PC-9 (cell line): ENCODE results near the gene PALD1. TPM values are rescaled to one million over a fixed set of nuclear protein-coding genes. Genes with fewer than 3 reads are reported as not detected.

Experiments
- BruUV-seq: library from RNA; stranded (reverse); fragments of 400-500 nt; replicated peaks from 2 replicates; lab custom pipeline; 2021; lab: Mats Ljungman, UMichigan
- CTCF ChIA-PET: fragments of 300-600 bp; sonication (Branson Sonifier 250); formaldehyde crosslinking; loops from one replicate; lab custom pipeline; 2022; ENCODE audit warnings: antibody characterized with exemption; lab: Charles Lee
- POLR2A ChIA-PET: fragments of 300-600 bp; sonication (Branson Sonifier 250); formaldehyde crosslinking; loops from one replicate; lab custom pipeline; 2022; ENCODE audit warnings: antibody characterized with exemption; ENCODE audit not compliant: unreplicated experiment; lab: Charles Lee
- DNase-seq, 2 experiments: peaks; one replicate each; pipeline versions ENCODE4 v3.0.0 to v3.0.0-alpha.2; 2015 to 2022; ENCODE audit warnings: mixed read lengths in 1 of 2
- H2AFZ ChIP-seq: fragments of 200-600 bp; sonication (generic); 2 replicates; pipeline ENCODE4 v1.8.1; 2017; ENCODE audit warnings: antibody characterized with exemption
- H3F3A ChIP-seq: fragments of 200-600 bp; sonication (generic); 2 replicates; pipeline ENCODE4 v1.8.1; 2017; ENCODE audit warnings: antibody characterized with exemption, mild to moderate bottlenecking, low read depth; ENCODE audit not compliant: insufficient read depth
- H3K27ac ChIP-seq: fragments of 200-600 bp; sonication (generic); 2 replicates; pipeline ENCODE4 v1.6.1; 2016; ENCODE audit warnings: mixed run types
- H3K27me3 ChIP-seq: fragments of 200-600 bp; sonication (generic); 2 replicates; pipeline ENCODE4 v1.6.1; 2016; ENCODE audit warnings: low read depth, mixed run types; ENCODE audit not compliant: insufficient read depth
- H3K36me3 ChIP-seq: fragments of 200-600 bp; sonication (generic); 2 replicates; pipeline ENCODE4 v1.6.1; 2016; ENCODE audit warnings: low read depth, mixed run types
- H3K4me1 ChIP-seq: fragments of 200-600 bp; sonication (generic); replicated peaks from 2 replicates; pipeline ENCODE4 v1.6.1; 2016; ENCODE audit warnings: mixed run types; ENCODE audit not compliant: insufficient read depth
- H3K4me2 ChIP-seq: fragments of 200-600 bp; sonication (generic); 2 replicates; pipeline ENCODE4 v1.6.1; 2017; ENCODE audit warnings: mixed run types
- H3K4me3 ChIP-seq: fragments of 200-600 bp; sonication (generic); 2 replicates; pipeline ENCODE4 v1.6.1; 2016; ENCODE audit warnings: mixed run types
- H3K79me2 ChIP-seq: fragments of 200-600 bp; sonication (generic); 2 replicates; pipeline ENCODE4 v1.6.1; 2017; ENCODE audit warnings: low read depth, mixed run types
- H3K9me2 ChIP-seq: fragments of 200-600 bp; sonication (generic); 2 replicates; pipeline ENCODE4 v1.8.1; 2017; ENCODE audit warnings: mild to moderate bottlenecking; ENCODE audit not compliant: insufficient read depth
- H3K9me3 ChIP-seq: fragments of 200-600 bp; sonication (generic); 2 replicates; pipeline ENCODE4 v1.8.1; 2016; ENCODE audit warnings: low read depth; ENCODE audit not compliant: insufficient read depth
- H4K20me1 ChIP-seq: fragments of 200-600 bp; sonication (generic); 2 replicates; pipeline ENCODE4 v1.8.1; 2017; ENCODE audit not compliant: insufficient read depth
- EZH2 ChIP-seq: fragments of 200-600 bp; sonication (generic); IDR thresholded peaks from 2 replicates; pipeline ENCODE4 v1.8.0; 2017; ENCODE audit warnings: antibody characterized with exemption, low read depth
- intact Hi-C: fragments of 100-400 bp; cut with micrococcal nuclease; formaldehyde crosslinking; loops from one replicate; pipeline ENCODE4 v1.10.0; 2022; ENCODE audit not compliant: unreplicated experiment
- total RNA-seq: library from RNA; stranded (reverse); gene quantifications from 2 replicates; pipeline ENCODE4 v1.2.3, GENCODE V29; 2021
- TF ChIP-seq, protein P1 (sequence below): fragments of 200-600 bp; sonication (generic); conservative IDR thresholded peaks from 2 replicates; pipeline ENCODE4 v1.6.1; 2017; ENCODE audit warnings: mixed run types, antibody characterized with exemption, mild to moderate bottlenecking, moderate library complexity

The PALD1 gene
- total RNA-seq, 1 experiment from 2014 or later = 5.2 TPM

DNA sequence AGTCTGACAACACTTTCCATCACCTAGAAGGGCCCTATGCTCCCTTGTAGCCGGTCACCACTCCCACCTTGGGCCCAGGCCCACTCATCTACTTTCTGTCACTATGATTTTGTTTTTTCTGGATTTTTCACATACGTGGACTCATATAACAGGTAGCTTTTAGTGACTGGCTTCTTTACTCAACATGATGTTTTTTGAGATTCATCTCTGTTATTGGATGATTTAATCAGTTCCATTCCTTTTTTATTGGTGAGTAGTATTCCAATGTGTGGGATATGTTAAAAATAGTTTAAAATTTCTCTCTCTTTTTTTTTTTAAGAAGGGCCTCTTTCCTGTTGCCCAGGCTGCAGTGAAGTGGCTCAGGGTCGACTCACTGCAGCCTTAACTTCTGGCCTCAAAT lies 9.3 kb downstream of the PALD1 start:
- no TSS peak for BruUV-seq
- no peak for DNase-seq

DNA sequence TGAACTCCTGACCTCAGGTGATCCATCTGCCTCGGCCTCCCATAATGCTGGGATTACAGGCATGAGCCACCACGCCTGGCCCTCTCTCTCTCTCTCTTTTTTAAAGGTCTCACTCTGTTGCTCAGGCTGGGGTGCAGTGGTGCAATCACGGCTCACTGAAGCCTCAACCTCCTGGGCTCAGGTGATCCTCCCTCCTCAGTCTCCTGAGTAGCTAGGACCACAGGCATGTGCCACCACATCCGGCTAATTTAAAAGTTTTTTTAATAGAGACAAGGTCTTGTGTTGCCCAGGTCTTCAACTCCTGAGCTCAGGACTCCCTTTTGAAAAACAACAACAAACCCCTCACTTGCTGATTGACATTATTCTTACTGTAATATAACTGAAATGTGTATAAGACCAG lies 11.6 kb downstream of the PALD1 start:
- H3K27me3 ChIP-seq = no peaks in the 10 kb centered on the region
- no peak for DNase-seq
- H3K36me3 ChIP-seq = no peaks in the 10 kb centered on the region
- H3K79me2 ChIP-seq = no peaks in the 10 kb centered on the region
- no peak overlapping the region for H3K27ac ChIP-seq
- H3K4me1 ChIP-seq = no peaks in the 10 kb centered on the region
- ChIA-PET POLR2A (interaction anchor here (0.7 kb wide), 1 partner anchor 45 kb away, joined by 3 read pairs; no protein-coding TSS in a partner anchor), CTCF (no interaction called here)
- H3F3A ChIP-seq = no peaks in the 10 kb centered on the region
- no peak overlapping the region for H3K4me2 ChIP-seq
- H4K20me1 ChIP-seq = 0 out of 2 replicates have a peak, but pooled peaks cover 5% of the 10 kb centered on the region
- no peaks in the 10 kb centered on the region for H3K9me3 ChIP-seq
- TF ChIP-seq EZH2 = no peak
- H3K9me2 ChIP-seq = no peaks in the 10 kb centered on the region
- intact Hi-C loops = no loop called here
- no peak overlapping the region for H2AFZ ChIP-seq
- no TSS peak for BruUV-seq
- no peak overlapping the region for H3K4me3 ChIP-seq

More for the DNA sequence above, 9.3 kb downstream of the PALD1 start:
- ChIA-PET CTCF (no interaction called here), POLR2A (interaction anchor here (0.6 kb wide), 1 partner anchor 775 kb away, joined by 3 read pairs; no protein-coding TSS in a partner anchor)
- Histone ChIP-seq H3K36me3 (no peaks in the 10 kb centered on the region), H2AFZ (no peak overlapping the region), H3K27me3 (no peaks in the 10 kb centered on the region), H3K4me3 (no peak overlapping the region), H3K4me1 (no peaks in the 10 kb centered on the region), H3F3A (no peaks in the 10 kb centered on the region; the same call in 1 of the 2 replicates), H4K20me1 (no peaks in the 10 kb centered on the region), H3K9me2 (no peaks in the 10 kb centered on the region), H3K27ac (no peak overlapping the region), H3K9me3 (no peaks in the 10 kb centered on the region), H3K79me2 (no peaks in the 10 kb centered on the region), H3K4me2 (no peak overlapping the region)
- intact Hi-C loops = no loop called here
- TF ChIP-seq, protein P1, sequence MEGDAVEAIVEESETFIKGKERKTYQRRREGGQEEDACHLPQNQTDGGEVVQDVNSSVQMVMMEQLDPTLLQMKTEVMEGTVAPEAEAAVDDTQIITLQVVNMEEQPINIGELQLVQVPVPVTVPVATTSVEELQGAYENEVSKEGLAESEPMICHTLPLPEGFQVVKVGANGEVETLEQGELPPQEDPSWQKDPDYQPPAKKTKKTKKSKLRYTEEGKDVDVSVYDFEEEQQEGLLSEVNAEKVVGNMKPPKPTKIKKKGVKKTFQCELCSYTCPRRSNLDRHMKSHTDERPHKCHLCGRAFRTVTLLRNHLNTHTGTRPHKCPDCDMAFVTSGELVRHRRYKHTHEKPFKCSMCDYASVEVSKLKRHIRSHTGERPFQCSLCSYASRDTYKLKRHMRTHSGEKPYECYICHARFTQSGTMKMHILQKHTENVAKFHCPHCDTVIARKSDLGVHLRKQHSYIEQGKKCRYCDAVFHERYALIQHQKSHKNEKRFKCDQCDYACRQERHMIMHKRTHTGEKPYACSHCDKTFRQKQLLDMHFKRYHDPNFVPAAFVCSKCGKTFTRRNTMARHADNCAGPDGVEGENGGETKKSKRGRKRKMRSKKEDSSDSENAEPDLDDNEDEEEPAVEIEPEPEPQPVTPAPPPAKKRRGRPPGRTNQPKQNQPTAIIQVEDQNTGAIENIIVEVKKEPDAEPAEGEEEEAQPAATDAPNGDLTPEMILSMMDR = no peak
- no peak for TF ChIP-seq EZH2

DNA sequence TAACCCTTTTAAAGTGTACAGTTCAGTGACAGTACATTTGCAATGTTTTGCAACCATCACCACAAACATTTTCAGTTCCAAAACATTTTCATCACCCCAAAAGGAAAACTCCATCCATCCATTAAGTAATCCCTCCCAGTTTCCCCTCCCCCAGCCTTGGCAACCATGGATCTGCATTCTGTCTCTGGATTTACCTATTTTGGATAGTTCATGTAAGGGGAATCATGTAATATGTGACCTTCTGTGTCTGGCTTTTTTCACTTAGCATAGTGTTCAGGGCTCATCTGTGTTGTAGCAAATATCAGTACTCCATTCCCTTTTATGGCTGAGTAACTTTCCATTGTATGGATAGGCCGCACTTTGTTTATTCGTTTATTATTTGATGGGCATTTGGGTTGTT lies 13.0 kb downstream of the PALD1 start:
- POLR2A ChIA-PET = no interaction called here

More for the DNA sequence above, 13.0 kb downstream of the PALD1 start:
- no peak overlapping the region for H3K4me2 ChIP-seq
- intact Hi-C loops = no loop called here
- H3K9me3 ChIP-seq = no peaks in the 10 kb centered on the region
- no peak overlapping the region for H2AFZ ChIP-seq
- H3K27me3 ChIP-seq = no peaks in the 10 kb centered on the region
- H3F3A ChIP-seq = no peaks in the 10 kb centered on the region
- H3K27ac ChIP-seq = no peak overlapping the region
- H3K4me1 ChIP-seq = no peaks in the 10 kb centered on the region
- H3K79me2 ChIP-seq = no peaks in the 10 kb centered on the region
- H3K4me3 ChIP-seq = no peak overlapping the region
- no peaks in the 10 kb centered on the region for H3K36me3 ChIP-seq
- no peak for TF ChIP-seq EZH2
- TF ChIP-seq, protein P1 = no peak
- BruUV-seq = no TSS peak
- DNase-seq = no peak
- H3K9me2 ChIP-seq = no peaks in the 10 kb centered on the region
- CTCF ChIA-PET = no interaction called here
- 0 out of 2 replicates have a peak, but pooled peaks cover 5% of the 10 kb centered on the region for H4K20me1 ChIP-seq
